Muscle layer of duodenum (tissue), 2 donors: ENCODE results near the gene RASSF1.

Experiments used
- H3K27ac ChIP-seq: one replicate; pipeline ENCODE4 v1.7.0; 2013; ENCODE audit warnings: mild to moderate bottlenecking, low read length
- H3K27me3 ChIP-seq: one replicate; pipeline ENCODE4 v1.7.0; 2013; ENCODE audit warnings: low read depth, mild to moderate bottlenecking, control low read depth, low read length
- H3K36me3 ChIP-seq, 2 donors: one replicate each; pipeline ENCODE4 v1.7.0; 2013; ENCODE audit warnings: low read length in 2 of 2, control low read depth in 1 of 2, mild to moderate bottlenecking in 1 of 2; ENCODE audit not compliant: insufficient read depth in 2 of 2, control insufficient read depth in 1 of 2
- H3K4me1 ChIP-seq, 2 donors: one replicate each; pipeline ENCODE4 v1.7.0; 2013; ENCODE audit warnings: low read length in 2 of 2, mild to moderate bottlenecking in 2 of 2, control low read depth in 1 of 2, moderate library complexity in 1 of 2; ENCODE audit not compliant: insufficient read depth in 2 of 2, control insufficient read depth in 1 of 2
- H3K4me3 ChIP-seq, 2 donors: one replicate each; pipeline ENCODE4 v1.7.0; 2013; ENCODE audit warnings: low read length in 2 of 2, low read depth in 1 of 2, mild to moderate bottlenecking in 1 of 2
- H3K9me3 ChIP-seq, 2 donors: one replicate each; pipeline ENCODE4 v1.7.0; 2013; ENCODE audit warnings: low read length in 2 of 2, control low read depth in 1 of 2, mild to moderate bottlenecking in 1 of 2; ENCODE audit not compliant: control insufficient read depth in 1 of 2
- donor health status: healthy.

RASSF1 gene

GRCh38 chr3:50327129-50327528, 13.5 kb downstream of the RASSF1 start:
- H3K9me3 ChIP-seq, result no peaks in the 10 kb centered on the region
- peaks cover 20 to 41% of the 10 kb centered on the region in 2 donors for H3K36me3 ChIP-seq
- H3K27me3 ChIP-seq, result no peaks in the 10 kb centered on the region
- H3K4me1 ChIP-seq, result peaks cover 15 to 44% of the 10 kb centered on the region in 2 donors
- H3K4me3 ChIP-seq, result peak overlapping the region; percentile 81 to 98
- peak overlapping the region; percentile 80 for H3K27ac ChIP-seq

GRCh38 chr3:50326182-50326541, 14.5 kb downstream of the RASSF1 start:
- Histone ChIP-seq H3K36me3 (peaks cover 18 to 32% of the 10 kb centered on the region in 2 donors), H3K4me3 (no peak overlapping the region), H3K27ac (no peak overlapping the region), H3K27me3 (no peaks in the 10 kb centered on the region), H3K4me1 (peaks cover 15 to 49% of the 10 kb centered on the region in 2 donors), H3K9me3 (no peaks in the 10 kb centered on the region)

GRCh38 chr3:50325497-50326181, 15.0 kb downstream of the RASSF1 start:
- Histone ChIP-seq H3K36me3 (peaks cover 13 to 26% of the 10 kb centered on the region in 2 donors), H3K27me3 (no peaks in the 10 kb centered on the region), H3K4me1 (peaks cover 15 to 49% of the 10 kb centered on the region in 2 donors), H3K9me3 (no peaks in the 10 kb centered on the region), H3K27ac (no peak overlapping the region), H3K4me3 (no peak overlapping the region)

GRCh38 chr3:50325113-50325480, 15.5 kb downstream of the RASSF1 start:
- H3K4me3 ChIP-seq, result no peak overlapping the region
- peaks cover 20 to 54% of the 10 kb centered on the region in 2 donors for H3K4me1 ChIP-seq
- H3K9me3 ChIP-seq, result no peaks in the 10 kb centered on the region
- peak overlapping the region; percentile 8 for H3K27ac ChIP-seq
- no peaks in the 10 kb centered on the region for H3K27me3 ChIP-seq
- H3K36me3 ChIP-seq, result peaks cover 7 to 21% of the 10 kb centered on the region in 2 donors

- no peak overlapping the region for H3K4me3 ChIP-seq
- peaks cover 5 to 17% of the 10 kb centered on the region in 2 donors for H3K36me3 ChIP-seq
- H3K9me3 ChIP-seq, result no peaks in the 10 kb centered on the region
- H3K27ac ChIP-seq, result peak overlapping the region; percentile 46
- H3K4me1 ChIP-seq, result peaks cover 22 to 59% of the 10 kb centered on the region in 2 donors
- H3K27me3 ChIP-seq, result no peaks in the 10 kb centered on the region
Observed at GRCh38 chr3:50324351-50325112, 16.1 kb downstream of the RASSF1 start.

GRCh38 chr3:50323614-50324199, 16.9 kb downstream of the RASSF1 start:
- Histone ChIP-seq H3K27me3 (no peaks in the 10 kb centered on the region), H3K4me1 (peaks cover 27 to 66% of the 10 kb centered on the region in 2 donors), H3K27ac (peak overlapping the region; percentile 91), H3K9me3 (no peaks in the 10 kb centered on the region), H3K4me3 (no peak overlapping the region), H3K36me3 (peaks cover 9 to 22% of the 10 kb centered on the region in 2 donors)

GRCh38 chr3:50323092-50323600, 17.5 kb downstream of the RASSF1 start:
- H3K4me3 ChIP-seq, result no peak overlapping the region
- H3K27me3 ChIP-seq, result no peaks in the 10 kb centered on the region
- H3K36me3 ChIP-seq, result peaks cover 13 to 28% of the 10 kb centered on the region in 2 donors
- peak overlapping the region; percentile 91 for H3K27ac ChIP-seq
- H3K4me1 ChIP-seq, result peaks cover 26 to 68% of the 10 kb centered on the region in 2 donors
- H3K9me3 ChIP-seq, result no peaks in the 10 kb centered on the region

- H3K4me1 ChIP-seq, result peaks cover 30 to 71% of the 10 kb centered on the region in 2 donors
- H3K27ac ChIP-seq, result peak within 1 kb of the TSS; percentile 91
- no peaks in the 10 kb centered on the region for H3K9me3 ChIP-seq
- peaks cover 14 to 28% of the 10 kb centered on the region in 2 donors for H3K36me3 ChIP-seq
- peak within 1 kb of the TSS; percentile 87 to 95 for H3K4me3 ChIP-seq
- H3K27me3 ChIP-seq, result no peaks in the 10 kb centered on the region
Observed at GRCh38 chr3:50322386-50323091, 18.1 kb downstream of the RASSF1 start, which contains the start of gene HYAL2. HYAL2 (minus strand) TSS chr3:50322745; CDS start chr3:50320489, 2,256 bp downstream.

GRCh38 chr3:50322115-50322385, 18.6 kb downstream of the RASSF1 start:
- Histone ChIP-seq H3K9me3 (no peaks in the 10 kb centered on the region), H3K36me3 (peaks cover 14 to 28% of the 10 kb centered on the region in 2 donors), H3K4me1 (peaks cover 25 to 71% of the 10 kb centered on the region in 2 donors), H3K27ac (peak overlapping the region; percentile 91), H3K27me3 (no peaks in the 10 kb centered on the region), H3K4me3 (peak overlapping the region; percentile 87 to 95)

GRCh38 chr3:50321336-50322114, 19.1 kb downstream of the RASSF1 start:
- Histone ChIP-seq H3K27ac (peak overlapping the region; percentile 91), H3K36me3 (peaks cover 14 to 28% of the 10 kb centered on the region in 2 donors), H3K27me3 (no peaks in the 10 kb centered on the region), H3K9me3 (no peaks in the 10 kb centered on the region), H3K4me1 (peaks cover 23 to 67% of the 10 kb centered on the region in 2 donors), H3K4me3 (peak overlapping the region; percentile 87 to 95)
